Stromal cell of bone marrow (primary cell): ENCODE results near the gene ARHGAP32.
"Not testable (repeated sequence)": the region's sequence is repeated elsewhere in the genome, so short reads cannot be mapped to it uniquely, and the experiment has no call there.

ENCODE experiments used
- DNase-seq: peaks from one replicate; pipeline ENCODE4 v3.0.0-alpha.2; 2012; ENCODE audit warnings: low read depth

The ARHGAP32 gene

GRCh38 chr11:129202646-129203045 is 10.5 kb upstream of the ARHGAP32 start:
- no peak for DNase-seq

GRCh38 chr11:129195682-129196081 is 3.6 kb upstream of the ARHGAP32 start:
- no peak for DNase-seq

GRCh38 chr11:129191649-129192048 is 476 bp downstream of the ARHGAP32 start:
- DNase-seq = no peak

GRCh38 chr11:129190087-129190486 is 2.0 kb downstream of the ARHGAP32 start:
- DNase-seq = no peak

- no peak for DNase-seq
Observed at GRCh38 chr11:129189646-129190045, 2.5 kb downstream of the ARHGAP32 start.

- DNase-seq = not testable (repeated sequence)
Observed at GRCh38 chr11:129185082-129185481, 7.0 kb downstream of the ARHGAP32 start.

- DNase-seq = no peak
Observed at GRCh38 chr11:129184581-129184980, 7.5 kb downstream of the ARHGAP32 start.

GRCh38 chr11:129167315-129167714 is 24.8 kb downstream of the ARHGAP32 start:
- no peak for DNase-seq

- DNase-seq = no peak
Observed at GRCh38 chr11:129163714-129164164, 28.4 kb downstream of the ARHGAP32 start.

GRCh38 chr11:129157080-129157479 is 35.0 kb downstream of the ARHGAP32 start:
- not testable (repeated sequence) for DNase-seq

- no peak for DNase-seq
Observed at GRCh38 chr11:129155745-129156144, 36.4 kb downstream of the ARHGAP32 start.

GRCh38 chr11:129148487-129148886 is 43.6 kb downstream of the ARHGAP32 start:
- no peak for DNase-seq

GRCh38 chr11:129146191-129146590 is 45.9 kb downstream of the ARHGAP32 start:
- DNase-seq = no peak

- no peak for DNase-seq
Observed at GRCh38 chr11:129145276-129145675, 46.8 kb downstream of the ARHGAP32 start.

- DNase-seq = no peak
Observed at GRCh38 chr11:129144256-129144655, 47.9 kb downstream of the ARHGAP32 start.

GRCh38 chr11:129143335-129143734 is 48.8 kb downstream of the ARHGAP32 start:
- peak; percentile 100 for DNase-seq

GRCh38 chr11:129141748-129142523 is 50.2 kb downstream of the ARHGAP32 start:
- no peak for DNase-seq

GRCh38 chr11:129131316-129131715 is 60.8 kb downstream of the ARHGAP32 start:
- DNase-seq = peak; percentile 76

- DNase-seq = not testable (repeated sequence)
Observed at GRCh38 chr11:129128881-129129620, 63.1 kb downstream of the ARHGAP32 start.

- DNase-seq = no peak
Observed at GRCh38 chr11:129119036-129119435, 73.1 kb downstream of the ARHGAP32 start.

- DNase-seq = peak; percentile 45
Observed at GRCh38 chr11:129117595-129118350, 74.4 kb downstream of the ARHGAP32 start.
